Endothelial cell of umbilical vein (primary cell): ENCODE data around the gene MGAT5. TPM values are rescaled to one million over a fixed set of nuclear protein-coding genes. Genes with fewer than 3 reads are reported as not detected.

Experiments used
- BruUV-seq: library from RNA; stranded (reverse); fragments of 400-500 nt; replicated peaks from 2 replicates; lab custom pipeline; 2021; lab: Mats Ljungman, UMichigan
- CTCF ChIA-PET: fragments of 300-600, 350-600 bp; sonication (Branson Sonifier 250); formaldehyde crosslinking; loops from one replicate; lab custom pipeline; 2021; ENCODE audit warnings: antibody characterized with exemption, inconsistent platforms; lab: Charles Lee
- POLR2A ChIA-PET: fragments of 300-600, 350-600 bp; sonication (Branson Sonifier 250); formaldehyde crosslinking; loops from one replicate; lab custom pipeline; 2021; ENCODE audit warnings: antibody characterized with exemption, inconsistent platforms; lab: Charles Lee
- DNase-seq: peaks from one replicate; pipeline ENCODE4 v3.0.0-alpha.2; 2011; ENCODE audit warnings: low read depth, low spot score
- FAIRE-seq: peaks from 2 replicates; lab custom pipeline; 2011; peaks lifted over from hg19 to GRCh38; lab: Jason Lieb, UNC
- H2AFZ ChIP-seq: 2 replicates; pipeline ENCODE4 v1.6.0; 2012; ENCODE audit warnings: low read depth, low read length, control low read depth, inconsistent platforms
- H3K27ac ChIP-seq: 2 replicates; pipeline ENCODE4 v1.5.1; 2011; ENCODE audit warnings: low read depth, mild to moderate bottlenecking, control low read depth, low read length, moderate library complexity; ENCODE audit not compliant: insufficient read depth
- H3K27me3 ChIP-seq, 2 experiments: 2 replicates each; pipeline versions ENCODE4 v1.6.0 to v1.6.1; 2011; ENCODE audit warnings: low read length in 2 of 2, mixed read lengths in 1 of 2; ENCODE audit not compliant: control insufficient read depth in 2 of 2, insufficient read depth in 2 of 2
- H3K36me3 ChIP-seq, 2 experiments: 2 replicates in 1 of 2; 3 replicates in 1 of 2; pipeline ENCODE4 v1.5.1; 2011; ENCODE audit warnings: low read length in 2 of 2, mild to moderate bottlenecking in 1 of 2, moderate library complexity in 1 of 2; ENCODE audit not compliant: control insufficient read depth in 2 of 2, insufficient read depth in 2 of 2; ENCODE audit errors: extremely low read depth in 1 of 2
- H3K4me1 ChIP-seq: 3 replicates; pipeline ENCODE4 v1.5.1; 2011; ENCODE audit warnings: mild to moderate bottlenecking, low read length; ENCODE audit not compliant: control insufficient read depth, insufficient read depth; ENCODE audit errors: extremely low read depth
- H3K4me2 ChIP-seq: 2 replicates; pipeline ENCODE4 v1.6.1; 2011; ENCODE audit warnings: low read length, control low read depth, mixed read lengths; ENCODE audit not compliant: insufficient read depth
- H3K4me3 ChIP-seq, 3 experiments: fragments of 200-600 bp in 1 of 3; sonication (generic), shearing (Covaris generic) in 1 of 3; replicated peaks in 1 of 3; 2 replicates each; pipeline ENCODE4 v1.5.1; 2011 to 2016; ENCODE audit warnings: control low read depth in 3 of 3, low read length in 3 of 3, mild to moderate bottlenecking in 2 of 3, inconsistent platforms in 1 of 3, low read depth in 1 of 3, moderate library complexity in 1 of 3; ENCODE audit not compliant: insufficient read depth in 1 of 3
- H3K79me2 ChIP-seq: 2 replicates; pipeline ENCODE4 v1.6.0; 2012; ENCODE audit warnings: low read length, inconsistent platforms; ENCODE audit not compliant: control insufficient read depth, insufficient read depth
- H3K9ac ChIP-seq: replicated peaks from 2 replicates; pipeline ENCODE3; 2011; ENCODE audit warnings: low read length, control low read depth; ENCODE audit not compliant: insufficient read depth; ENCODE audit errors: extremely low read depth
- H3K9me1 ChIP-seq: replicated peaks from 3 replicates; pipeline ENCODE4 v1.6.0; 2011; ENCODE audit warnings: mild to moderate bottlenecking, low read length; ENCODE audit not compliant: control insufficient read depth, insufficient read depth; ENCODE audit errors: extremely low read depth
- H3K9me3 ChIP-seq: replicated peaks from 2 replicates; pipeline ENCODE4 v1.5.1; 2012; ENCODE audit warnings: low read length, inconsistent platforms; ENCODE audit not compliant: control insufficient read depth, insufficient read depth
- H4K20me1 ChIP-seq: replicated peaks from 2 replicates; pipeline ENCODE3; 2011; ENCODE audit warnings: mild to moderate bottlenecking, low read length; ENCODE audit not compliant: control insufficient read depth, insufficient read depth; ENCODE audit errors: extremely low read depth
- EZH2 ChIP-seq: IDR thresholded peaks from 2 replicates; pipeline ENCODE4 v1.6.1; 2012; ENCODE audit warnings: borderline replicate concordance, low read depth, mild to moderate bottlenecking, moderate library complexity, low read length, inconsistent platforms; ENCODE audit not compliant: severe bottlenecking
- FOS ChIP-seq: IDR thresholded peaks from 2 replicates; pipeline ENCODE4 v1.6.1; 2011; ENCODE audit warnings: mild to moderate bottlenecking, low read length, moderate library complexity, borderline replicate concordance; ENCODE audit not compliant: insufficient read depth
- GATA2 ChIP-seq: IDR thresholded peaks from 2 replicates; pipeline ENCODE4 v1.7.0; 2011; ENCODE audit warnings: low read depth, mild to moderate bottlenecking, moderate library complexity, mixed read lengths, low read length; ENCODE audit not compliant: insufficient read length, insufficient read depth
- JUN ChIP-seq: IDR thresholded peaks from 2 replicates; pipeline ENCODE4 v1.6.1; 2011; ENCODE audit warnings: borderline replicate concordance, low read depth; ENCODE audit not compliant: insufficient read length, insufficient read depth
- MAX ChIP-seq: IDR thresholded peaks from 2 replicates; pipeline ENCODE4 v1.6.1; 2011; ENCODE audit not compliant: insufficient read depth, insufficient read length
- MYC ChIP-seq: IDR thresholded peaks from one replicate; pipeline ENCODE4 v1.6.1; 2011; ENCODE audit warnings: mild to moderate bottlenecking, low read depth, low read length
- POLR2A ChIP-seq: IDR thresholded peaks from 2 replicates; pipeline ENCODE4 v1.6.1; 2012; ENCODE audit warnings: low read depth, mild to moderate bottlenecking, control low read depth, low read length
- POLR2AphosphoS5 ChIP-seq: IDR thresholded peaks from 2 replicates; pipeline ENCODE4 v1.6.1; 2012; ENCODE audit warnings: low read depth, mild to moderate bottlenecking, control low read depth, low read length, moderate library complexity; ENCODE audit not compliant: insufficient read depth
- dilution Hi-C: fragments of 300-500 bp; cut with MboI; formaldehyde crosslinking; loops from one replicate; pipeline ENCODE4 v1.15.0; 2019; ENCODE audit warnings: low sequenced_read_pairs; ENCODE audit not compliant: extremely low pct_ligation_motif_present
- intact Hi-C: fragments of 100-400 bp; cut with micrococcal nuclease; formaldehyde crosslinking; loops from one replicate; pipeline ENCODE4 v1.10.0; 2022
- polyA plus RNA-seq, 4 experiments: library from polyadenylated mRNA; depleted of rRNA in 3 of 4; stranded (reverse) in 3 of 4; unstranded in 1 of 4; fragments of >200 nt; gene quantifications; 2 replicates each; pipeline versions ENCODE4 v1.2.1 to v1.2.3, GENCODE V29; 2011 to 2012; ENCODE audit warnings: missing spikeins in 1 of 4
- total RNA-seq: library from RNA; stranded (reverse); gene quantifications from 2 replicates; pipeline ENCODE4 v1.2.3, GENCODE V29; 2021
- TF ChIP-seq, protein P1 (sequence below), 2 donors: IDR thresholded peaks; 1 replicate in 1 of 2; 2 replicates in 1 of 2; pipeline ENCODE4 v1.5.1; 2011; ENCODE audit warnings: low read length in 2 of 2, mild to moderate bottlenecking in 2 of 2, moderate library complexity in 2 of 2, control low read depth in 1 of 2, inconsistent platforms in 1 of 2, low read depth in 1 of 2; ENCODE audit not compliant: insufficient read depth in 1 of 2; ENCODE audit errors: extremely low read depth in 1 of 2

The MGAT5 gene
- total and polyA plus RNA-seq, 2 donors (not counting 3 experiments of a cell fraction or from before 2014, with no cell fraction given): 17.7 to 84.1 TPM

- no peaks in the 10 kb centered on the region for H3K4me1 ChIP-seq
- H3K4me2 ChIP-seq: no peak overlapping the region
- H3K79me2 ChIP-seq: peaks cover 9% of the 10 kb centered on the region
- FAIRE-seq (no peak), DNase-seq (no peak)
- no peaks in the 10 kb centered on the region for H3K9me1 ChIP-seq
- CTCF ChIA-PET: interaction anchor here (2.7 kb wide), 1 partner anchor 115 kb away, joined by 8 read pairs; no protein-coding TSS in a partner anchor
- dilution Hi-C loops (no loop called here), intact Hi-C loops (no loop called here)
- no TSS peak for BruUV-seq
- no peak overlapping the region for H3K9ac ChIP-seq
- H3K9me3 ChIP-seq: no peaks in the 10 kb centered on the region
- POLR2A ChIA-PET: no interaction called here
- H3K27me3 ChIP-seq: no peaks in the 10 kb centered on the region
- no peak overlapping the region for H3K27ac ChIP-seq
- TF ChIP-seq POLR2A: no peak
- no peak for TF ChIP-seq POLR2AphosphoS5
- no peak for TF ChIP-seq GATA2
- TF ChIP-seq EZH2: no peak
- TF ChIP-seq, protein P1, sequence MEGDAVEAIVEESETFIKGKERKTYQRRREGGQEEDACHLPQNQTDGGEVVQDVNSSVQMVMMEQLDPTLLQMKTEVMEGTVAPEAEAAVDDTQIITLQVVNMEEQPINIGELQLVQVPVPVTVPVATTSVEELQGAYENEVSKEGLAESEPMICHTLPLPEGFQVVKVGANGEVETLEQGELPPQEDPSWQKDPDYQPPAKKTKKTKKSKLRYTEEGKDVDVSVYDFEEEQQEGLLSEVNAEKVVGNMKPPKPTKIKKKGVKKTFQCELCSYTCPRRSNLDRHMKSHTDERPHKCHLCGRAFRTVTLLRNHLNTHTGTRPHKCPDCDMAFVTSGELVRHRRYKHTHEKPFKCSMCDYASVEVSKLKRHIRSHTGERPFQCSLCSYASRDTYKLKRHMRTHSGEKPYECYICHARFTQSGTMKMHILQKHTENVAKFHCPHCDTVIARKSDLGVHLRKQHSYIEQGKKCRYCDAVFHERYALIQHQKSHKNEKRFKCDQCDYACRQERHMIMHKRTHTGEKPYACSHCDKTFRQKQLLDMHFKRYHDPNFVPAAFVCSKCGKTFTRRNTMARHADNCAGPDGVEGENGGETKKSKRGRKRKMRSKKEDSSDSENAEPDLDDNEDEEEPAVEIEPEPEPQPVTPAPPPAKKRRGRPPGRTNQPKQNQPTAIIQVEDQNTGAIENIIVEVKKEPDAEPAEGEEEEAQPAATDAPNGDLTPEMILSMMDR (IDR thresholded peaks at IDR 0.05; ENCODE audit: extremely low read depth in 1 of 2, insufficient read depth in 1 of 2, low read depth in 1 of 2, low read length in 2 of 2): no peak
- no peak for TF ChIP-seq MAX
- TF ChIP-seq MYC: no peak
- TF ChIP-seq FOS: no peak
- TF ChIP-seq JUN: no peak
- no peaks in the 10 kb centered on the region for H3K36me3 ChIP-seq
- H3K4me3 ChIP-seq: no peak overlapping the region
- H4K20me1 ChIP-seq: peaks cover 2% of the 10 kb centered on the region
- no peak overlapping the region for H2AFZ ChIP-seq
Measured at GRCh38 chr2:134232868-134233727, 20.8 kb upstream of the MGAT5 start.
